ENCODE data around the gene BRCC3.

GRCh38 chrX:155113097-155113496, 41.8 kb downstream of the BRCC3 start:
- no peak for TF ChIP-seq CTCF (IDR thresholded peaks at IDR 0.05)
- TF ChIP-seq ZFX (IDR thresholded peaks at IDR 0.05; ENCODE audit: borderline replicate concordance), result no peak

Data from 22Rv1 (cell line).